Endothelial cell of umbilical vein (primary cell): ENCODE measurements around the gene GBP6. TPM values are rescaled to one million over a fixed set of nuclear protein-coding genes. Genes with fewer than 3 reads are reported as not detected.

Experiments used
- BruUV-seq: library from RNA; stranded (reverse); fragments of 400-500 nt; replicated peaks from 2 replicates; lab custom pipeline; 2021; lab: Mats Ljungman, UMichigan
- CTCF ChIA-PET: fragments of 300-600, 350-600 bp; sonication (Branson Sonifier 250); formaldehyde crosslinking; loops from one replicate; lab custom pipeline; 2021; ENCODE audit warnings: antibody characterized with exemption, inconsistent platforms; lab: Charles Lee
- POLR2A ChIA-PET: fragments of 300-600, 350-600 bp; sonication (Branson Sonifier 250); formaldehyde crosslinking; loops from one replicate; lab custom pipeline; 2021; ENCODE audit warnings: antibody characterized with exemption, inconsistent platforms; lab: Charles Lee
- DNase-seq: peaks from one replicate; pipeline ENCODE4 v3.0.0-alpha.2; 2011; ENCODE audit warnings: low read depth, low spot score
- FAIRE-seq: peaks from 2 replicates; lab custom pipeline; 2011; peaks lifted over from hg19 to GRCh38; lab: Jason Lieb, UNC
- H2AFZ ChIP-seq: 2 replicates; pipeline ENCODE4 v1.6.0; 2012; ENCODE audit warnings: low read depth, low read length, control low read depth, inconsistent platforms
- H3K27ac ChIP-seq: 2 replicates; pipeline ENCODE4 v1.5.1; 2011; ENCODE audit warnings: low read depth, mild to moderate bottlenecking, control low read depth, low read length, moderate library complexity; ENCODE audit not compliant: insufficient read depth
- H3K27me3 ChIP-seq, 2 experiments: 2 replicates each; pipeline versions ENCODE4 v1.6.0 to v1.6.1; 2011; ENCODE audit warnings: low read length in 2 of 2, mixed read lengths in 1 of 2; ENCODE audit not compliant: control insufficient read depth in 2 of 2, insufficient read depth in 2 of 2
- H3K36me3 ChIP-seq, 2 experiments: 2 replicates in 1 of 2; 3 replicates in 1 of 2; pipeline ENCODE4 v1.5.1; 2011; ENCODE audit warnings: low read length in 2 of 2, mild to moderate bottlenecking in 1 of 2, moderate library complexity in 1 of 2; ENCODE audit not compliant: control insufficient read depth in 2 of 2, insufficient read depth in 2 of 2; ENCODE audit errors: extremely low read depth in 1 of 2
- H3K4me1 ChIP-seq: 3 replicates; pipeline ENCODE4 v1.5.1; 2011; ENCODE audit warnings: mild to moderate bottlenecking, low read length; ENCODE audit not compliant: control insufficient read depth, insufficient read depth; ENCODE audit errors: extremely low read depth
- H3K4me2 ChIP-seq: 2 replicates; pipeline ENCODE4 v1.6.1; 2011; ENCODE audit warnings: low read length, control low read depth, mixed read lengths; ENCODE audit not compliant: insufficient read depth
- H3K4me3 ChIP-seq, 3 experiments: fragments of 200-600 bp in 1 of 3; sonication (generic), shearing (Covaris generic) in 1 of 3; replicated peaks in 1 of 3; 2 replicates each; pipeline ENCODE4 v1.5.1; 2011 to 2016; ENCODE audit warnings: control low read depth in 3 of 3, low read length in 3 of 3, mild to moderate bottlenecking in 2 of 3, inconsistent platforms in 1 of 3, low read depth in 1 of 3, moderate library complexity in 1 of 3; ENCODE audit not compliant: insufficient read depth in 1 of 3
- H3K79me2 ChIP-seq: 2 replicates; pipeline ENCODE4 v1.6.0; 2012; ENCODE audit warnings: low read length, inconsistent platforms; ENCODE audit not compliant: control insufficient read depth, insufficient read depth
- H3K9ac ChIP-seq: replicated peaks from 2 replicates; pipeline ENCODE3; 2011; ENCODE audit warnings: low read length, control low read depth; ENCODE audit not compliant: insufficient read depth; ENCODE audit errors: extremely low read depth
- H3K9me1 ChIP-seq: replicated peaks from 3 replicates; pipeline ENCODE4 v1.6.0; 2011; ENCODE audit warnings: mild to moderate bottlenecking, low read length; ENCODE audit not compliant: control insufficient read depth, insufficient read depth; ENCODE audit errors: extremely low read depth
- H3K9me3 ChIP-seq: replicated peaks from 2 replicates; pipeline ENCODE4 v1.5.1; 2012; ENCODE audit warnings: low read length, inconsistent platforms; ENCODE audit not compliant: control insufficient read depth, insufficient read depth
- H4K20me1 ChIP-seq: replicated peaks from 2 replicates; pipeline ENCODE3; 2011; ENCODE audit warnings: mild to moderate bottlenecking, low read length; ENCODE audit not compliant: control insufficient read depth, insufficient read depth; ENCODE audit errors: extremely low read depth
- CTCF ChIP-seq, 2 donors: IDR thresholded peaks; 1 replicate in 1 of 2; 2 replicates in 1 of 2; pipeline ENCODE4 v1.5.1; 2011; ENCODE audit warnings: low read length in 2 of 2, mild to moderate bottlenecking in 2 of 2, moderate library complexity in 2 of 2, control low read depth in 1 of 2, inconsistent platforms in 1 of 2, low read depth in 1 of 2; ENCODE audit not compliant: insufficient read depth in 1 of 2; ENCODE audit errors: extremely low read depth in 1 of 2
- EZH2 ChIP-seq: IDR thresholded peaks from 2 replicates; pipeline ENCODE4 v1.6.1; 2012; ENCODE audit warnings: borderline replicate concordance, low read depth, mild to moderate bottlenecking, moderate library complexity, low read length, inconsistent platforms; ENCODE audit not compliant: severe bottlenecking
- FOS ChIP-seq: IDR thresholded peaks from 2 replicates; pipeline ENCODE4 v1.6.1; 2011; ENCODE audit warnings: mild to moderate bottlenecking, low read length, moderate library complexity, borderline replicate concordance; ENCODE audit not compliant: insufficient read depth
- GATA2 ChIP-seq: IDR thresholded peaks from 2 replicates; pipeline ENCODE4 v1.7.0; 2011; ENCODE audit warnings: low read depth, mild to moderate bottlenecking, moderate library complexity, mixed read lengths, low read length; ENCODE audit not compliant: insufficient read length, insufficient read depth
- JUN ChIP-seq: IDR thresholded peaks from 2 replicates; pipeline ENCODE4 v1.6.1; 2011; ENCODE audit warnings: borderline replicate concordance, low read depth; ENCODE audit not compliant: insufficient read length, insufficient read depth
- MYC ChIP-seq: IDR thresholded peaks from one replicate; pipeline ENCODE4 v1.6.1; 2011; ENCODE audit warnings: mild to moderate bottlenecking, low read depth, low read length
- POLR2A ChIP-seq: IDR thresholded peaks from 2 replicates; pipeline ENCODE4 v1.6.1; 2012; ENCODE audit warnings: low read depth, mild to moderate bottlenecking, control low read depth, low read length
- POLR2AphosphoS5 ChIP-seq: IDR thresholded peaks from 2 replicates; pipeline ENCODE4 v1.6.1; 2012; ENCODE audit warnings: low read depth, mild to moderate bottlenecking, control low read depth, low read length, moderate library complexity; ENCODE audit not compliant: insufficient read depth
- dilution Hi-C: fragments of 300-500 bp; cut with MboI; formaldehyde crosslinking; loops from one replicate; pipeline ENCODE4 v1.15.0; 2019; ENCODE audit warnings: low sequenced_read_pairs; ENCODE audit not compliant: extremely low pct_ligation_motif_present
- intact Hi-C: fragments of 100-400 bp; cut with micrococcal nuclease; formaldehyde crosslinking; loops from one replicate; pipeline ENCODE4 v1.10.0; 2022
- polyA plus RNA-seq, 4 experiments: library from polyadenylated mRNA; depleted of rRNA in 3 of 4; stranded (reverse) in 3 of 4; unstranded in 1 of 4; fragments of >200 nt; gene quantifications; 2 replicates each; pipeline versions ENCODE4 v1.2.1 to v1.2.3, GENCODE V29; 2011 to 2012; ENCODE audit warnings: missing spikeins in 1 of 4
- total RNA-seq: library from RNA; stranded (reverse); gene quantifications from 2 replicates; pipeline ENCODE4 v1.2.3, GENCODE V29; 2021
- TF ChIP-seq, protein P1 (sequence below): IDR thresholded peaks from 2 replicates; pipeline ENCODE4 v1.6.1; 2011; ENCODE audit not compliant: insufficient read depth, insufficient read length

Gene GBP6
- total and polyA plus RNA-seq, 2 donors (not counting 3 experiments of a cell fraction or from before 2014, with no cell fraction given): not detected

GRCh38 chr1:89361681-89362080 is 2.2 kb upstream of the GBP6 start:
- H3K9me3 ChIP-seq: no peaks in the 10 kb centered on the region
- no peak overlapping the region for H2AFZ ChIP-seq
- H3K9ac ChIP-seq: no peak overlapping the region
- H3K4me1 ChIP-seq: no peaks in the 10 kb centered on the region
- H3K4me2 ChIP-seq: no peak overlapping the region
- no peak for DNase-seq
- H3K27me3 ChIP-seq: peaks cover 0 to 6% of the 10 kb centered on the region in 2 experiments
- H3K27ac ChIP-seq: no peak overlapping the region
- TF ChIP-seq POLR2AphosphoS5: no peak
- no peak for TF ChIP-seq MYC
- TF ChIP-seq GATA2: no peak
- TF ChIP-seq POLR2A: no peak
- TF ChIP-seq FOS: no peak
- TF ChIP-seq, protein P1, sequence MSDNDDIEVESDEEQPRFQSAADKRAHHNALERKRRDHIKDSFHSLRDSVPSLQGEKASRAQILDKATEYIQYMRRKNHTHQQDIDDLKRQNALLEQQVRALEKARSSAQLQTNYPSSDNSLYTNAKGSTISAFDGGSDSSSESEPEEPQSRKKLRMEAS: no peak
- TF ChIP-seq EZH2: no peak
- no peak for TF ChIP-seq CTCF (IDR thresholded peaks at IDR 0.05; ENCODE audit: extremely low read depth in 1 of 2, insufficient read depth in 1 of 2, low read depth in 1 of 2, low read length in 2 of 2)
- TF ChIP-seq JUN: no peak
- no peaks in the 10 kb centered on the region for H3K9me1 ChIP-seq
- H3K36me3 ChIP-seq: no peaks in the 10 kb centered on the region
- intact Hi-C loops: no loop called here
- no TSS peak for BruUV-seq
- H4K20me1 ChIP-seq: no peaks in the 10 kb centered on the region
- no peak overlapping the region for H3K4me3 ChIP-seq
- dilution Hi-C loops: no loop called here
- CTCF ChIA-PET: interaction anchor here (1.6 to 10.5 kb wide), 3 partner anchors 276 to 362 kb away, joined by 4 to 127 read pairs (median 6); partner anchors contain the start of gene GBP1
- POLR2A ChIA-PET: no interaction called here
- no peak for FAIRE-seq
- H3K79me2 ChIP-seq: no peaks in the 10 kb centered on the region
